Measurements from ENCODE around the gene IL27RA.

The IL27RA gene

GRCh38 chr19:14031719-14032480 lies at the start of gene IL27RA:
Gene IL27RA (plus strand): TSS chr19:14031762. CDS start chr19:14031873, 111 bp downstream.
- DNase-seq = peak; percentile 28

DNA sequence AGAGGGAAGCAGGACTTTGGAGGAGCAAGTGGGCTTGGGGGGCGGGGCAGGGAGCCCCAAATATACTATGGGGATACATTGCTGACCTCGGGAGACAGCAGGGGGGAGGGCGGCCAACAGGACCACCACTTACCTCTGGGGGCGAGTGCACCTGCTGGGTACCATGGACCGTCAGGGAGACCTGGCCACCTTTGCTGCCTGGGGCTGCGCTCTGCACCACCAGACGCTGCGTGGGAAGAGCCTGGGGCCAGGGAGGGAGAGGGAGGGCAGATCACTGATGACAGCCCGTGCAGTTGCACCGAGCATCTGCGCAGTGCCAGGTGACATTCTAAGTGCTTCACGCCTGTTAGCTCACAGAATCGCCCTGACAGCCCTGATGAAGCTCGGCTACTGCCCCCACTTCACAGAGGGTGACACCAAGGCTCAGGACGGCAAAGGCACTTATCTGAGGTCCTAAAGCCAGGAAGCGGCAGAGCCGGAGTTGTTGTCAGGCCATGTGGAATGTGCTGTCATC lies 49.5 kb upstream of the IL27RA start:
- DNase-seq = no peak

GRCh38 chr19:13982773-13983172 lies 48.8 kb upstream of the IL27RA start:
- DNase-seq = no peak

- no peak for DNase-seq
Observed at GRCh38 chr19:13983213-13983889, 48.2 kb upstream of the IL27RA start.

GRCh38 chr19:13984186-13984585 lies 47.4 kb upstream of the IL27RA start:
- DNase-seq = no peak

GRCh38 chr19:13984875-13985741 lies 46.5 kb upstream of the IL27RA start:
- DNase-seq = no peak

DNA sequence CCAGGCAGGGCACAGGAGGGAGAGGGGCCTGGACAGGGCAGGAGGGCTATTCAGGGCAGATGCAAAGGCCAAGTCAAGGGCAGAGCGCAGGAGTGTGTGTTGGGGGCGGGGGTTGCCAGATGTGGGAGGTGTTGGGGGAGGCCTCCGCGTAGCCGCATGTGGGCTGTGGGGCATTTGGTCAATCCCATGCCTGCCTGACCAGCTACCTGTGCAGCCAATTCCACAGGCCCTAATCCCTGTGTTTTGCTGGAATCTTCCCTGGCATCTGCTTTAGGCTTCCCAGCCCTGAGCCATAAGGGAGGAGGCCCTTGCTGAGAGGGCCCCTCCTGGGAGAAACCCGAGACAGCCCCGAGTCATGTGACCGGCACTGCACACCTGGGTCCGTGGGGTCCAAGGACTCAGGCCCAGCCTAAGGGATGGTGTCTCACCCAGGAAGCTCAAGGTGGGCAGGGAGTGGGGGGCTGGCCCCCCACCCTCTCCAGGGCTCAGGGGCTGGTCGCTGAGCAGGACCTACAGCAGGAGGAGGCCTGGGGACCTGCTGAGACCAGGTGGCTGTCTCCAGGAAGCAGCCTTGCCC lies 45.7 kb upstream of the IL27RA start:
- DNase-seq = no peak

GRCh38 chr19:13986348-13986904 lies 45.1 kb upstream of the IL27RA start:
- DNase-seq = no peak

- no peak for DNase-seq
Observed at GRCh38 chr19:13987101-13987890, 44.3 kb upstream of the IL27RA start.

- no peak for DNase-seq
Observed at GRCh38 chr19:13989487-13989886, 42.1 kb upstream of the IL27RA start.

- DNase-seq = no peak
Observed at GRCh38 chr19:13990085-13990484, 41.5 kb upstream of the IL27RA start.

- no peak for DNase-seq
Observed at GRCh38 chr19:13992025-13992424, 39.5 kb upstream of the IL27RA start.

DNA sequence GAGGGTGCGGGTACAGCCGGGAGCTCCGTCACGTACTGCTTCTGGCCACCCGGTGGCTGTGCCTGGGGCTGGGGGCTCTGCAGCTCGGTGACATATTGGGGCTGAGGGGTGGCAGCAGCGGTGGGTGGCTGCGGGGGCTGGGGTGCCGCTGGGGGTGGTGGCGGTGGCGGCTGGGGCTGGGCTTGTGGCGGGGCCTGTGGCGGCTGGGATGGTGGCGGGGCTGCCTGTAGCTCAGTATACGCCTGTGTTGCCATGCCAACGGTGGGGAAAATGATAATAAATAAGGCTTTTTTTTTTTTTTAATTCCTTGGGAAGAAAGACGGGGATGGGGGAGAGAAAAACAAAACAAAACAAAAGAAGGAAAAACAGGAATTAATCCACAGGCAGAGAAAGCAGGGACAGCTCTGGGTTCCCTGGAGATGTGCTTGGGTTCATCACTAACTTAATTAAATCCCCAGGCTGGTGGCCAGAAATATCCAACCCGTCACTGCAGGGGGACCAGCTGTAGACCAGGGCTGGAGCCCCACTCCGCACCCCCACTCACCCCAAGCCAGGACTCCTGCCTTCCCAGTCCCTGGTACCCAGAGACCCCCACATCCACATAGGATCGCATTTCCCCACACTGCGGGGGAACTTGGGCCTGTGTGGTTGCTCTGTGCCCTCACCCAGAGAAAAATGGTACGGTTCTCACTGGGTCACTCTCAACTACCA lies 37.8 kb upstream of the IL27RA start:
- DNase-seq = no peak

GRCh38 chr19:13995017-13995728 lies 36.4 kb upstream of the IL27RA start:
- no peak for DNase-seq

DNA sequence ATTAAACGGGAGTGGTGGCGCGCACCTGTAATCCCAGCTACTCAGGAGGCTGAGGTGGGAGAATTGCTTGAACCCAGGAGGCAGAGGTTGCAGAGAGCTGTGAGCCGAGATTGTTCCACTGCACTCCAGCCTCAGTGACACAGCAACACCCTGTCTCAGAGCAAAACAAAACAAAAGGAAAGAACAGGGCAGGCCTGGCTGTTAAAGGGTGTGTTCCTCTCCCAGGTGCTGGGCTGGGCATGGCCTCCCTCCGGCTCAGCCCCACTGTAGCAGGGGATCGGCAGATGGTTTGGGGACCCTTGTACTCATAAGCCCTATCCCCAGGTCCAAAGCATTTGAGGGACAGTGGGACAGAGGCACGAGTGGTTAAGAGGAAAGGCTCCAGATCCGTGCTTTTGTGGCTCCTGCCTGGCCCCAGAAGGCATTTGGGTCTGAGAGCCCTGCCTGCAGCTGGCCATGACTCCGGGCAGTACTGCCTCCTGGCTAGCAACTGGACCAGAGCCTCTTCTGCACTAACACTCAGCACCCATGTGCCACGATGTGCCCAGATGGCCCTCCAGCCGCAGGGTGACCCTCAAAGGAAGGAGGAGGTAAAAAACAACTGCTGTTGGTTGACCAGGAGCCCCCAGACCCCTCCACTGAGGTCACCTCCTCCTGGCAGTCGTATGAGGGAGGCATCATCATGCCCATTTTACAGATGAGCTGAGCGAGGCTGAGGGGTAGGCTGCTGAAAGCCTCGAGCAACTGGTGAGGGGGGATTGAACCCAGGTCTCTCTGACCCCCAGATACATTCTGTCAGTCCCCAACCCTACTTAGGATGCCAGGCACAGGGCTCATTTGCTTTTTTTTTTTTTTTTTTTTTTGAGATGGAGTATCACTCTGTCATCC lies 35.4 kb upstream of the IL27RA start:
- no peak for DNase-seq

DNA sequence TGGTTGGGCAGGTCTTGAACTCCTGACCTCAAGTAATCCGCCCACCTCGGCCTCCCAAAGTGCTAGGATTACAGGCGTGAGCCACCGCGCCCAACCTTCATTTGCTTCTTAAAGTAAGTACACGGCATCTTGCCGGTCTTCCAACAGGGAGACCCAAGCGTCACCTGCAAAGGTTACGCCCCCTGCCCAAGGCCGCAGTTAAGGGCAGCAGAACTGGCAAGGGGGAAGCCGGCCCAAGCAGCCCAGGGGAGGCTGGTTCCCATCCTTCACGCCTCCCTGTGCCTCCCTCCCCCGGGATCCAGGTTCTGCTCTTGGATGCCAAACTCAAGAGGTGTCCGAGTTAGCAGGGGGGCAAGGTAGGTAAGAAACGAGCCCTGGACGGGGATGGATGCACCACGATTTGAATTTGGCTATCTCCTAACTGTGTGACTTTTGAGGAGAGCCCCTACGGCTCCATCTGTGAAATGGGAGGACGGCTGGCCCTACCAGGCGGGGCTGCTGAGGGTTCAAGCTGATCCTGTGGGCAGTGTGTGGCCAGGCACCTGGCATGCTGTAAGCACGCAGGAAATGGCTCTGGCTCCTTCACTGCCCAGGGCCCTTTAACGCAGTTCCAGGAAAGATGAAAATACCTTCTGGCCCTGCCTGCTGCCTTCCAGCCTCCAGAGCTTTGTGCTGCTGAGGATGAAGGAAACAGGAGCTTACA lies 34.5 kb upstream of the IL27RA start:
- DNase-seq = no peak

DNA sequence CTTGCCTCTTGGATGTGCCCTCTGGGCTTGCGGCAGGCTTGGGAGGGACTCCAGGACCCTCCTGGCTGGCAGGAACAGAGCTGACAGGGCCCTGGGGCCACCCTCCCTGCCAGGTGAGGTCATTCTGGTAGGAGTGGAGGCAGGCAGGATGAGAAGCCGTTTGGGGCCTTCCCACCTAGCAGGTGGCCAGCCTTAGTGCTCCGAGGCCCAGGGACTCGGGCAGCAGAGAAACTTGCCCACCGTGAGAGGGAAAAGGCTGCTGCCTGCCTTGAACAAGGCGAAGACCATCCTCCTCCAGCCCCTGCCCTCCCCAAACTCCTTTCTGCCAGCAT lies 34.0 kb upstream of the IL27RA start:
- no peak for DNase-seq

DNA sequence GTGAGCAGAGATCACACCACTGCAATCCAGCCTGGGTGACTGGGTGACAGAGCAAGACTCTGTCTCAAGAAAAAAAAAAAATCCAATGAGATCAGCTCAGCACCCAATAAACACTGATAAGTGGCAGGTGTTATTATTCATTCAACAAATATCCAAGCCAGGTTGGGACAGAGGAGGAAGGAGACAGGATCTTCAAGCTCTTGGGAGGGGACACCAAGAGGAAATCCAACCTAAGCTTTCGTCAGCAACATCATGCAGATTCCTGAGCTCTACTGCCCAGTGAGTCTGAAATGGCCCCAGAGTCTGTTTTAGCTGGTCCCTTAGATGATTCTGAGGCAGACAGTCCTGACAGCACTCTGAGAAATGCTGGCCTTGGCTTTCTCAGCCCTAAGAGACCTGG lies 33.1 kb upstream of the IL27RA start:
- no peak for DNase-seq

GRCh38 chr19:13999085-13999484 lies 32.5 kb upstream of the IL27RA start:
- no peak for DNase-seq
